Measurements from ENCODE around the gene BICD2.

The BICD2 gene

GRCh38 chr9:92722386-92723298 is 42.0 kb downstream of the BICD2 start:
- H3K4me1 ChIP-seq (ENCODE audit: low read length): peaks cover 58% of the 10 kb centered on the region
- peak overlapping the region; percentile 43 for H3K4me2 ChIP-seq (ENCODE audit: low read depth, low read length)
- TF ChIP-seq CTCF (IDR thresholded peaks at IDR 0.05; ENCODE audit: low read length) (no peak), EZH2 (optimal IDR thresholded peaks at IDR 0.05; ENCODE audit: low read depth, low read length) (no peak), EZH2phosphoT487 (IDR thresholded peaks at IDR 0.05; ENCODE audit: low read length) (no peak)
- no peak overlapping the region for H3K4me3 ChIP-seq (ENCODE audit: low read length)
- peaks cover 23% of the 10 kb centered on the region for H3K36me3 ChIP-seq (replicated peaks; ENCODE audit: insufficient read depth, low read length)
- H3F3A ChIP-seq (ENCODE audit: insufficient read depth, low read length): peaks cover 33% of the 10 kb centered on the region
- H2AFZ ChIP-seq (ENCODE audit: low read length): no peak overlapping the region
- H3K27me3 ChIP-seq (replicated peaks; ENCODE audit: insufficient read depth, low read length): no peaks in the 10 kb centered on the region
- H3K27ac ChIP-seq (ENCODE audit: low read length): peak overlapping the region; percentile 87; the same call in 1 of the 2 replicates
- no peak for DNase-seq
- peaks cover 16% of the 10 kb centered on the region; the same call in 1 of the 2 replicates for H4K20me1 ChIP-seq (ENCODE audit: insufficient read depth, low read length)
- H3K79me2 ChIP-seq (ENCODE audit: low read length): peaks cover 95% of the 10 kb centered on the region
- no peaks in the 10 kb centered on the region for H3K9me3 ChIP-seq (replicated peaks; ENCODE audit: insufficient read depth, low read length)
- peak overlapping the region; percentile 22; the same call in 1 of the 2 replicates for H3K9ac ChIP-seq (ENCODE audit: low read length)
- H3K9me2 ChIP-seq (replicated peaks; ENCODE audit: insufficient read depth, low read length): no peaks in the 10 kb centered on the region

GRCh38 chr9:92721548-92721947 is 43.1 kb downstream of the BICD2 start:
- Histone ChIP-seq H3K9me3 (replicated peaks; ENCODE audit: insufficient read depth, low read length) (no peaks in the 10 kb centered on the region), H3F3A (ENCODE audit: insufficient read depth, low read length) (peaks cover 44% of the 10 kb centered on the region), H3K9ac (ENCODE audit: low read length) (peak overlapping the region; percentile 22; the same call in 1 of the 2 replicates), H4K20me1 (ENCODE audit: insufficient read depth, low read length) (peaks cover 10% of the 10 kb centered on the region; the same call in 1 of the 2 replicates), H3K36me3 (replicated peaks; ENCODE audit: insufficient read depth, low read length) (peaks cover 23% of the 10 kb centered on the region), H3K27me3 (replicated peaks; ENCODE audit: insufficient read depth, low read length) (no peaks in the 10 kb centered on the region), H3K4me2 (ENCODE audit: low read depth, low read length) (peak overlapping the region; percentile 43), H3K4me1 (ENCODE audit: low read length) (peaks cover 69% of the 10 kb centered on the region), H3K9me2 (replicated peaks; ENCODE audit: insufficient read depth, low read length) (no peaks in the 10 kb centered on the region), H2AFZ (ENCODE audit: low read length) (no peak overlapping the region), H3K27ac (ENCODE audit: low read length) (peak overlapping the region; percentile 87), H3K79me2 (ENCODE audit: low read length) (peaks cover 94% of the 10 kb centered on the region), H3K4me3 (ENCODE audit: low read length) (no peak overlapping the region)
- no peak for DNase-seq
- no peak for TF ChIP-seq EZH2 (optimal IDR thresholded peaks at IDR 0.05; ENCODE audit: low read depth, low read length)
- no peak for TF ChIP-seq CTCF (IDR thresholded peaks at IDR 0.05; ENCODE audit: low read length)
- no peak for TF ChIP-seq EZH2phosphoT487 (IDR thresholded peaks at IDR 0.05; ENCODE audit: low read length)

- H3K9me3 ChIP-seq (replicated peaks; ENCODE audit: insufficient read depth, low read length): no peaks in the 10 kb centered on the region
- H4K20me1 ChIP-seq (ENCODE audit: insufficient read depth, low read length): 0 out of 2 replicates have a peak, but pooled peaks cover 4% of the 10 kb centered on the region
- H3F3A ChIP-seq (ENCODE audit: insufficient read depth, low read length): peaks cover 44% of the 10 kb centered on the region
- H3K4me3 ChIP-seq (ENCODE audit: low read length): no peak overlapping the region
- TF ChIP-seq CTCF (IDR thresholded peaks at IDR 0.05; ENCODE audit: low read length): no peak
- no peak for TF ChIP-seq EZH2phosphoT487 (IDR thresholded peaks at IDR 0.05; ENCODE audit: low read length)
- no peak for TF ChIP-seq EZH2 (optimal IDR thresholded peaks at IDR 0.05; ENCODE audit: low read depth, low read length)
- no peak overlapping the region for H2AFZ ChIP-seq (ENCODE audit: low read length)
- peak overlapping the region; percentile 87 for H3K27ac ChIP-seq (ENCODE audit: low read length)
- peak overlapping the region; percentile 22; the same call in 1 of the 2 replicates for H3K9ac ChIP-seq (ENCODE audit: low read length)
- peak; percentile 48 for DNase-seq
- peaks cover 74% of the 10 kb centered on the region for H3K4me1 ChIP-seq (ENCODE audit: low read length)
- peaks cover 94% of the 10 kb centered on the region for H3K79me2 ChIP-seq (ENCODE audit: low read length)
- H3K27me3 ChIP-seq (replicated peaks; ENCODE audit: insufficient read depth, low read length): no peaks in the 10 kb centered on the region
- H3K4me2 ChIP-seq (ENCODE audit: low read depth, low read length): peak overlapping the region; percentile 43
- no peaks in the 10 kb centered on the region for H3K9me2 ChIP-seq (replicated peaks; ENCODE audit: insufficient read depth, low read length)
- peaks cover 21% of the 10 kb centered on the region for H3K36me3 ChIP-seq (replicated peaks; ENCODE audit: insufficient read depth, low read length)
Measured at GRCh38 chr9:92720807-92721535, 43.7 kb downstream of the BICD2 start.

All from MM.1S (cell line).